Progenitor cell of endocrine pancreas (in vitro differentiated cells): ENCODE measurements around the gene ACOX3. TPM values are rescaled to one million over a fixed set of nuclear protein-coding genes. Genes with fewer than 3 reads are reported as not detected.

Source experiments
- DNase-seq: peaks from one replicate; pipeline ENCODE4 v3.0.0; 2021; ENCODE audit warnings: low spot score; ENCODE audit not compliant: unreplicated experiment
- H3K27ac Mint-ChIP-seq: 2 replicates; pipeline ENCODE4 v1.8.0; 2021; ENCODE audit warnings: mild to moderate bottlenecking, moderate library complexity, mixed read lengths
- H3K27me3 Mint-ChIP-seq: 2 replicates; pipeline ENCODE4 v1.8.0; 2021; ENCODE audit warnings: mixed read lengths
- H3K36me3 Mint-ChIP-seq: 2 replicates; pipeline ENCODE4 v1.8.0; 2022; ENCODE audit warnings: mixed read lengths; ENCODE audit not compliant: insufficient read depth
- H3K4me1 Mint-ChIP-seq: 2 replicates; pipeline ENCODE4 v1.8.0; 2021; ENCODE audit warnings: low read depth, mixed read lengths
- H3K4me3 Mint-ChIP-seq: 2 replicates; pipeline ENCODE4 v1.8.0; 2021; ENCODE audit warnings: low read depth, mild to moderate bottlenecking, moderate library complexity, mixed read lengths
- H3K9me3 Mint-ChIP-seq: 2 replicates; pipeline ENCODE4 v1.8.0; 2021; ENCODE audit warnings: low read depth, mixed read lengths
- CTCF ChIP-seq: fragments of 200-600 bp; sonication (generic); IDR thresholded peaks from one replicate; pipeline ENCODE4 v1.5.0; 2021; ENCODE audit warnings: antibody characterized with exemption, mild to moderate bottlenecking; ENCODE audit not compliant: unreplicated experiment
- total RNA-seq: library from RNA; stranded (reverse); gene quantifications from 2 replicates; pipeline ENCODE4 v1.2.1, GENCODE V29; 2021

ACOX3 gene
- total RNA-seq, 1 donor from 2014 or later = 22.6 TPM

DNA sequence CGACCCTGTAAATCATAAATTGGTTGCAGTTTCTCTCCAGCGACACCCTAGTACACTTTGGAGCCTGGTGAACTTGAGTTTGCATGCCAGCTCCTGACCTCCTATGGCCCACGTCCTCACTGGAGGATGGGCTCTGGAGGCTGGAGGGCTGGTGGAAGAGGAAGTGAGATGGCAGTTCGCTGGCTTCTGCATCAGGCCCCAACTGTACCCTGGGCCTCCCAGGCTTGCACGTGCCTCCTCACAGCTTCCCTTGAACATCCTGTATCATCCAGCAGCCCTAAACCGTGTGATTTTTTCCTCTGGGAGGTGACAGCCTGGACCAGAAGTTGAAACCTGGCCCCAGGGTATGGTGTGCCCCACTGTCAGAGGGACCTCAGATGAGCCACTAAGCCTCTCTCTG, 92.5 kb downstream of the ACOX3 start:
- DNase-seq = no peak
- H3K27ac Mint-ChIP-seq = no peak overlapping the region
- peaks cover 9% of the 10 kb centered on the region for H3K27me3 Mint-ChIP-seq
- H3K4me1 Mint-ChIP-seq = peaks cover 11% of the 10 kb centered on the region
- no peak for TF ChIP-seq CTCF
- H3K9me3 Mint-ChIP-seq = no peaks in the 10 kb centered on the region
- H3K36me3 Mint-ChIP-seq = no peaks in the 10 kb centered on the region
- H3K4me3 Mint-ChIP-seq = no peak overlapping the region

DNA sequence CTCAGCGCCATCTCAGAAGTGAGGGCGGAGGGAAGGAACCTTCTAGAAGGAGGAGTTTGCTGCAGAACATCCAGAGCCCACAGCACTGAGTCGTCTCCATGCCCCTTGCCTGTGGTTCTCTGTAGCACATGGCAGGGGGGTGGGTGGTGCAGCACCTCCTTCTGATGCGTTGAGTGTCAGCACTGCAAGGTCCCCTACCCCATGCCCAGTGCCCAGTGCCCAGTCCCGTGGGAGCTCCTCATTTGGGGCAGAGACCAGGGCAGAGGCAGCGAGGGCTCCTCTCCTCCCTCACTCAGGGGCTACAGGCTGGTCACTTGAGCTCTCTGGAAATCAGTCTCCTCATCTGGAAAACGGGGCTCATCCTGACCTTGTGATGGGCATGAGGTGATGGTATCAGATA, 92.9 kb downstream of the ACOX3 start:
- H3K36me3 Mint-ChIP-seq = no peaks in the 10 kb centered on the region
- peaks cover 11% of the 10 kb centered on the region for H3K4me1 Mint-ChIP-seq
- no peak for TF ChIP-seq CTCF
- no peaks in the 10 kb centered on the region for H3K9me3 Mint-ChIP-seq
- H3K27ac Mint-ChIP-seq = no peak overlapping the region
- DNase-seq = no peak
- H3K4me3 Mint-ChIP-seq = no peak overlapping the region
- H3K27me3 Mint-ChIP-seq = peaks cover 11% of the 10 kb centered on the region

GRCh38 chr4:8346838-8347605, 93.5 kb downstream of the ACOX3 start:
- H3K27me3 Mint-ChIP-seq = peaks cover 13% of the 10 kb centered on the region
- no peak for DNase-seq
- peak overlapping the region; percentile 37 for H3K27ac Mint-ChIP-seq
- no peak for TF ChIP-seq CTCF
- no peak overlapping the region for H3K4me3 Mint-ChIP-seq
- H3K4me1 Mint-ChIP-seq = peaks cover 7% of the 10 kb centered on the region
- no peaks in the 10 kb centered on the region for H3K9me3 Mint-ChIP-seq
- H3K36me3 Mint-ChIP-seq = no peaks in the 10 kb centered on the region

DNA sequence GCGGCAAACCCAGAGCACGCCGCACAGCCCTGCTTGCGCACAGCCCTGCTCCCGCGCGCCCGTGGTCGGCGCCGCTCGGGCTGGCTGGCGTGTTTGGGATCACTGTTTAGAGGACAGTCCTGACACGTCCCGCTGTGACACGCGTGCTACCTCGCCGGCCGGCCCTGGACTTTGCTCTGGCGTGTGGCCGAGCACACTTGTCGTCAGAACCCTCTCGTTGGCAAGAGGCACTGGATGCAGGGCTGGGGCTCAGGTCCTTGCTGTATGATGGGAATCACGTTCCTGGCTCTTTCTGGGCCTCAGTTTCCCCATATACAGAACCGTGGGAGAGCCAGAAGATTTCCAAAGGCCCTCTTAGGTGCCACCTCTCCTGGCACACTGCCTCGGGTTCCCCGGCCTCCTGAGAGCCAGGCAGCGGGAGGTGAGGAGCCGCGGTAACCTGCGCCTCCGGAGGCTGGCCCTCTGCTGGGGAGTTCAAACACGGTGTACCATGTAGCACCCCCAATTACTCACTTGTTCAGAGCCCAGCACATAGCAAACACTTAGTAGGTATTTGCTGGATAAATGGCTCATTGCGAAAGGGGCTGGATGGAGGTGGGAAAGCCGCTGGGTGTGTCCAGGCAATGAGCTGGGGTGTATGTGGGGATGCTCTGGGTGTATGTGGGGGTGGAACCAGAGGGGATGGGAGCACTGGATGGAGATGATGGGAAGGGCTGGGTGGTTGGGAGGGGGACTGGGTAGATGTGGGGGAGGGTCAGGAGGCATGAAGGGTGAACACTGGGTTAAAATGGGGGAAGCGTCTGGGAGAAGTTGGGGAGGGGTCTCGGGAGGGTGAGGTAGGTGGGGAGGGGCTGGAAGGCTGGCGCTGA, 94.3 kb downstream of the ACOX3 start:
- peaks cover 16% of the 10 kb centered on the region for H3K27me3 Mint-ChIP-seq
- H3K4me3 Mint-ChIP-seq = no peak overlapping the region
- no peaks in the 10 kb centered on the region for H3K9me3 Mint-ChIP-seq
- H3K27ac Mint-ChIP-seq = no peak overlapping the region
- H3K36me3 Mint-ChIP-seq = no peaks in the 10 kb centered on the region
- no peak for TF ChIP-seq CTCF
- no peak for DNase-seq
- H3K4me1 Mint-ChIP-seq = no peaks in the 10 kb centered on the region

- no peak for TF ChIP-seq CTCF
- H3K27ac Mint-ChIP-seq = no peak overlapping the region
- H3K36me3 Mint-ChIP-seq = no peaks in the 10 kb centered on the region
- peaks cover 16% of the 10 kb centered on the region for H3K27me3 Mint-ChIP-seq
- no peaks in the 10 kb centered on the region for H3K9me3 Mint-ChIP-seq
- DNase-seq = no peak
- H3K4me3 Mint-ChIP-seq = no peak overlapping the region
- no peaks in the 10 kb centered on the region for H3K4me1 Mint-ChIP-seq
Measured at GRCh38 chr4:8345053-8345945, 95.2 kb downstream of the ACOX3 start.
